HEK293T (cell line): ENCODE results near the gene LARP4.

Experiments used
- ARNT ChIP-seq: fragments of 450-650 bp; IDR thresholded peaks from 2 replicates; pipeline ENCODE4 v1.6.1; 2017; ENCODE audit warnings: mild to moderate bottlenecking
- BHLHE40 ChIP-seq: fragments of 450-650 bp; IDR thresholded peaks from 2 replicates; pipeline ENCODE4 v1.6.1; 2016; ENCODE audit warnings: mild to moderate bottlenecking, moderate library complexity, borderline replicate concordance
- FOXK2 ChIP-seq: fragments of 450-650 bp; IDR thresholded peaks from 2 replicates; pipeline ENCODE4 v1.6.1; 2016; ENCODE audit warnings: mild to moderate bottlenecking
- L3MBTL2 ChIP-seq: fragments of 450-650 bp; conservative IDR thresholded peaks from 2 replicates; pipeline ENCODE4 v1.6.1; 2016; ENCODE audit warnings: mild to moderate bottlenecking
- LEF1 ChIP-seq: fragments of 450-650 bp; IDR thresholded peaks from 2 replicates; pipeline ENCODE4 v1.6.1; 2017; ENCODE audit warnings: mild to moderate bottlenecking, borderline replicate concordance
- NFRKB ChIP-seq: fragments of 450-650 bp; IDR thresholded peaks from 2 replicates; pipeline ENCODE4 v1.6.1; 2016; ENCODE audit warnings: mild to moderate bottlenecking, moderate library complexity
- TARDBP ChIP-seq: fragments of 450-650 bp; IDR thresholded peaks from 2 replicates; pipeline ENCODE4 v1.6.1; 2016
- ZNF384 ChIP-seq: fragments of 450-650 bp; IDR thresholded peaks from 2 replicates; pipeline ENCODE4 v1.6.1; 2016
- TF ChIP-seq, protein P1 (sequence below): fragments of 450-650 bp; IDR thresholded peaks from 2 replicates; pipeline ENCODE4 v1.6.1; 2016

DNA sequence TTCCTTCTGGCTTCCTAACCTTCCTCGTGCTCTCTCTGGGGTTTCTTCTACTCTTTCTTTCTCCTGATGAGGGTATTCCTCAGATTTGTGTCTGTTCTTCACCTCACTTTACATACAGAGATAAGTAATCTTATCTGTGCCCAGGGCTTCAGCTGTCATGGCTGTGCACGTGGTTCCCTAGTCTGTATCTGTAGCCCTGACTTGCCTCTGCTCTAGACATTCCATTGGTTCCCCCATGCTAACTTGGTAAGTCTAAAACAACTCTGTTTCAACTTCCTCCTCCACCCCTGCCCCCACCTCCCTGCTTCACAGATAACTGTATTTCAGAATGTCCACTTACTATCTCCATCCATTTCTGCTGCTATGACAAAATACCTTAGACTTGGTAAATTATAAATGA lies 114.9 kb downstream of the LARP4 start:
- TF ChIP-seq LEF1, result no peak
- TF ChIP-seq ARNT, result no peak
- TF ChIP-seq L3MBTL2, result no peak
- no peak for TF ChIP-seq BHLHE40
- no peak for TF ChIP-seq NFRKB
- TF ChIP-seq FOXK2, result no peak
- no peak for TF ChIP-seq ZNF384
- no peak for TF ChIP-seq TARDBP
- TF ChIP-seq, protein P1, sequence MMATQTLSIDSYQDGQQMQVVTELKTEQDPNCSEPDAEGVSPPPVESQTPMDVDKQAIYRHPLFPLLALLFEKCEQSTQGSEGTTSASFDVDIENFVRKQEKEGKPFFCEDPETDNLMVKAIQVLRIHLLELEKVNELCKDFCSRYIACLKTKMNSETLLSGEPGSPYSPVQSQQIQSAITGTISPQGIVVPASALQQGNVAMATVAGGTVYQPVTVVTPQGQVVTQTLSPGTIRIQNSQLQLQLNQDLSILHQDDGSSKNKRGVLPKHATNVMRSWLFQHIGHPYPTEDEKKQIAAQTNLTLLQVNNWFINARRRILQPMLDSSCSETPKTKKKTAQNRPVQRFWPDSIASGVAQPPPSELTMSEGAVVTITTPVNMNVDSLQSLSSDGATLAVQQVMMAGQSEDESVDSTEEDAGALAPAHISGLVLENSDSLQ, result no peak
